NCI-H2081 treated with DMSO at 0.1 percent for 48 hours (cell line): ENCODE measurements around the gene MPEG1.

ENCODE experiments used
- DNase-seq: peaks from one replicate; lab custom pipeline; 2025; lab: John Stamatoyannopoulos, UW

MPEG1 gene

DNA sequence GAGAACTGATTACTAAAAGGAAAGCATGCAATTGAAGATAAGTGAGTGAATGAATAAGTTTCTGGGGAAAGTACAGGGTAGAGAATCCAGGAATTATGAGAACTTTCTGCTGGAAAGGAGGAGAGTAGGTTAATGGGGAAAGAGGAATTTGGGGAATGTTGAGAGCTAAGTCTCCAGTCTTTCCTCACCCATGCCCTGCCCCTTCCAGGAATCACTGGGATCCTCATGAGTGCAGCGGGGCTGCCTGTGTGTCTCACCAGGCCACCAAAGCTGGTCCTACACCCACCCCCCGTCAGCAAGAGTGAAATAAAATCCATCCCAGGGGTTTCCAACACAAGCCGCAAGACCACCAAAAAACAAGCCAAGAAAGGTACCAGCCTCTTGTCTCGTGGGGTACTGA, 23.8 kb downstream of the MPEG1 start:
- no peak for DNase-seq

DNA sequence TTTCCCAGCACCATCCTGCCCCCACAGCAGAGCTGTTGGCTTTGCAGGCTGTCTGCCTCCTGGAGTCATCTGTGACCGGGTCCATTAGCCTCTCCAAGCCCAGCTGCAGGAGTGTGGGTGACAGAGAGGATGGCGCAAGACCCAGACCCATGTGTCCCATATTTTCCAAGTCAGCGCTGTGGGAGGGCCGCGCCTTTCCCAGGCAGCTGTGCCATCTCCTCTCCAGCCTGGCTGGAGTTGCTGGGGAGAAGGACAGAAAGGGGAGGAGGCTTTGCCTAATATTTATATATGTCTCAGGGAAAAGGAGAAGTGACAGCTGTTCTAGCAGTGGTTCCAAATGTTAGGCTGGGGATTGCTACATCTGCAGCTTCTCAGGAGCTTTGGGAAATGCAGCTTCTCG, 25.1 kb downstream of the MPEG1 start:
- no peak for DNase-seq

DNA sequence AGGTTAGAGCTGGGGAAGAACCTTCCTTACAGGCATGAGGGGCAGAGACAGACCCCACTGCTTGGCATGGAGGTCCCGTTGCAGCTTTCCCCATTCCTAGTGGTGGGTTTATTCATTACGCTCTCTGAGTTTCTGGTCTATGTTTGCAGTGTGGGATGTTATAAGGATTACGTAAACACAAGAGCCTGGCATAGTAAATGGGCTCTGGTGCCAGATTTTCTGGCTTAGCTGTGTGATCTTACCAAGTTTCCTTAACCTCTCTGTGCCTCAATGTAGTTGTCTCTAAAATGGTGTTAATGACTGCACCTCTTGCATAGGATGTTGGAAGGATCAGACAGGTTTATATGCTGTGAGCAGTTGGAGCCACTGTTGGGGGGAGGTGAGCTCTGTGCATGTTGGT, 25.7 kb downstream of the MPEG1 start:
- no peak for DNase-seq

DNA sequence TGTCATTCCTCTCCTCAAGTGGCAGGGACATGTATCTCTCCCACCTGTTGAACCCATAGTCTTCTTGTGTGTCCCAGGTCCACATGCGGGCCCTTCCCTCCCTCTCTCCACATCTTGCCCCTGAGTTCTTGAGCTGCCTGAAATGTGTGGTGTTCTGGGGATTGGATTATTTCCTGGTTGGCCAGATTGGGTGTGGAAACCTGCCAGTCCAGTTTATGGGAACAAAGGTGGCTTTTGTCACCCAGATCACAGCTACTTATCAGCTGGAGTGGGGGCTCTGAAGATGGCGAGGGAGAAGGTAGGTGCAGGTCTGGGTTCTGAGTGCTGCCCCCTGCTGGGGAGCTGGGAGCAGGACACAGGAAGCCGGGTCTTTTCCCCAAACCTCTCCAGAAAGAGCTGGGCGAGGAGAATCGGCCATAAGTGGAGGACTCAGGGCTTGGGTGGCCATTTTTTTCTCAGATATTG, 26.6 kb downstream of the MPEG1 start:
- no peak for DNase-seq

DNA sequence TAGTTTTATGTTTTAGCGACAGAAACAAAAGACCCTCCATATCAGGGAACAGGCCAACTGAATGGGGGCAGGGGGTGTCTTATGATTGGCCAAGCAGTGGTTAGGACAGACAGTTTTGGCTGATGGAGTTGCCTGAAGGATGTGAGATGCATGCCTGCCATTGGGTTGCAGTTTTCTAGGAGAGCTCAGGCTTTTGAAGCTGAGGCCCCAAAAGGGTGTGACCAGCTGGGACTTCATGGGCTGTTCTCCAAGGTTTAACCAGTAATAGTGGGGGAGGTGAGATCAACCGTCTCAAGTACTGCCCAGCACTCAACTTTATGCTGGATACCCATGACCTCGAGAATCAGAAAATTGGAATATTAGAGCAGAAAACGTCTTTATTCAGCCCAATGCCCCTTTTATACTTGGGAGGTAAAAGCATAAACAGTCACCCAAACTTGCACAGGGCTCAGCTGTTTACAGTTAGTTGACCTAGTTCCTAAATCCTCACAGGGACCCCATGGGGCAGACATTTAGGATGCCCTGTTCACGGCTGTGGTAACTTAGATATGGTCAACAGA, 27.3 kb downstream of the MPEG1 start:
- no peak for DNase-seq

DNA sequence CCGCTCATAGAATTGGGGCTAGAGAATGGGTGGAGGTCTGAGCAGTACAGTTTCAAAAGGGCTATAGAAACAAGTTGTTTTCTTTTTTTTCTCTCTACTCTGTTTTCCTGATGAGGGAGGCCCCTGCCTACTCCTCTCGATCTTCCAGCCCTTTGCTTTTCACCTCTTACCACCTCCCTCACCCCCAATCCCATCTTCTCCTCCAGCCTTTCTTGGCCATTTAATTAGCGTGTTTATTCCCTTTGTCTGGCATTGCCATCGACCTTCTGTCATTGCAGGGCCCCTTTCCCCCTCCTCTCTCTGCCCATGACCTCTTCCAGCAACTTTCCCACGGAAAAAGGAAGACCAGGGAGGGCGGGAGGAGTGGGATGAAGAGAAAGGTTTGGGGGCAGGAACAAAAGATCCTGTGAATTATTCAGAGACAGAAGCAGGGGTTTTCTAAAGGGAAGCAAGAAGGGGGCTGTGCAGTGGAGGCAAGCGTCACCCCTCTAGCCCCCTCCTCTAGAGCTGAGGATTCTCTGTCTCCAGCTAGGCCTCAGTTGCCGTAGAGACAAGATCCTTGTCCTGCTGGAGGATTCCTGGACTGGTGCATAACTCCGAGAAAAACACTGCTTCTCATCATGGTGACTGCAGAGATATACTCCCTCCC, 27.9 kb downstream of the MPEG1 start:
- DNase-seq: no peak

DNA sequence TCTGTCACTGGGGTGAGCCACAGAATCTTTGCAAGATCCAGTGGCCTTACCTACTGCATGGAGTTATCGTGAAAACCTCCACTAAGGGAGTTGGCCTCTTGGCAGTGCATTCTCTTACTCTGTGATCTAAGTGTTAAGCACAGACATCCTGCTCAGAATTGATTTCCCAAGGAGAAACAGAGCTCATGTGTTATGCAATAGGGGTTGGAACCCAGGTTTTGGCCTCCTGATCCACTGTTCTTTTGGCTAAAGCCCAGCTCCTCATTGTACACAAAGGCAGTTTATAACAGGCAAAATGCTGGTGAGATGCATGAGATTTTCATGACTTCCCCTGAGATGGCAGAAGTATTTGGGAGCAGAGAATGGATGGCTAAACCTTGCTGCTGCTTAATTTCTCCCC, 29.0 kb downstream of the MPEG1 start:
- no peak for DNase-seq

DNA sequence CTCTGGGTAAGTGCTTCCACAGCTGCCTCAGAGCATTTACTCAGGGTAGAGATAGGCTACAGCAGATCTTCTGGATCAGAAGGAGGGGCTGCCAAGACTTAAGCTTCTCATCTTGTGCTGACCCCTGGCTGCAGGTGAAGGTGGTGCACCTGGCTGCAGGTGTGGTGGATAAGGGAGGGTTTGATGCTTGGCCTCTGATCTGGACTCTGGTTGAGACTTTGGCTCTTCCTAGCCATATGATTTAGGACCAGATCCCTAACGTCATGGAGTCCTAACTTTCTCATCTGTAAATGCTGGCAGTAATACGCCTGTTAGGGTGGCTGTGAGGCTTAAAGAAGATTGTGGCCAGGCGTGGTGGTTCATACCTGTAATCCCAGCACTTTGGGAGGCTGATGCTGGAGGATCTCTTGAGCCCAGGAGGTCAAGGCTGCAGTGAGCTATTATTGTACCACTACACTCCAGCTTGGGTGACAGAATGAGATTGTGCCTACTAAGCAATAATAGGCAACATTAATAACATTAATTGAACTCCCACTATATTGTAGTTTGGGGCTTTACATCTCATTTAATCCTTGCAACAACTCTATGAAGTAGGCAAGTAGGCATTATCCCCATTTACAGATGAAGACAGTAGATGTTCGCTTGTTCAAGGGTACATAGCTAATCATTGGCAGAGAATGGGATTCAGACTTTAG, 30.1 kb downstream of the MPEG1 start:
- no peak for DNase-seq

DNA sequence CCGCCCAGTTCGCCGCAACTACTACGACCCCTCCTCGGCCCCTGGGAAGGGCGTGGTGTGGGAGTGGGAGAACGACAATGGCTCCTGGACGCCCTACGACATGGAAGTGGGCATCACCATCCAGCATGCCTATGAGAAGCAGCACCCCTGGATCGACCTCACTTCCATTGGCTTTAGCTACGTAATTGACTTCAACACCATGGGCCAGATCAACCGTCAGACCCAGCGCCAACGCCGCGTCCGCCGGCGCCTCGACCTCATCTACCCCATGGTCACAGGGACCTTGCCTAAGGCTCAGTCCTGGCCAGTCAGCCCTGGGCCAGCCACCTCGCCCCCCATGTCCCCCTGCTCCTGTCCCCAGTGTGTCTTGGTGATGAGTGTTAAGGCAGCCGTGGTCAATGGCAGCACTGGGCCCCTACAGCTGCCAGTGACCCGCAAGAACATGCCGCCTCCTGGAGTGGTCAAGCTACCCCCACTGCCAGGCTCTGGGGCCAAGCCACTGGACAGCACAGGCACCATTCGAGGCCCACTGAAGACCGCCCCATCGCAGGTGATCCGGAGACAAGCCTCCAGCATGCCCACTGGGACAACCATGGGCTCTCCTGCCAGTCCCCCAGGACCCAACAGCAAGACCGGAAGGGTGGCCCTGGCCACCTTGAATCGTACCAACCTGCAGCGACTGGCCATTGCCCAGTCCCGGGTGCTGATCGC, 30.8 kb downstream of the MPEG1 start:
- DNase-seq: no peak

DNA sequence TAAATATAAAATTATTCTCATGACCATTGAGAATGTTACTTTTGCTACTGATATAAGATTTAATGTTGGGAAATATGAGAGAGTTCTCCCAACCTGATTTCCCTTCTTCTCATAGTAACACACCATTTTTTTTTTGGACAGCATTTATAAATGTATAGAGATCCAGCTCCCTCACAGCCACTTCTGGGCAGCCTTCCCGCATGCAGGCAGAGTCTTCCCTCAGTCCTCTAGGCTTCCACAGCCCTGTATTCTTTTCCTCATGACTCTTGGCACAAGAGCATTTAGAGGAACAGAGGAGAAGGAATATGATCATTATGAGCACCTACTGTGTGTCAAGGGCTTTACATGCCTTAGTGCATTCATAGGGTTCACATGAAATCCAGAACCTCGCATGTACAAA, 31.8 kb downstream of the MPEG1 start:
- DNase-seq: no peak

DNA sequence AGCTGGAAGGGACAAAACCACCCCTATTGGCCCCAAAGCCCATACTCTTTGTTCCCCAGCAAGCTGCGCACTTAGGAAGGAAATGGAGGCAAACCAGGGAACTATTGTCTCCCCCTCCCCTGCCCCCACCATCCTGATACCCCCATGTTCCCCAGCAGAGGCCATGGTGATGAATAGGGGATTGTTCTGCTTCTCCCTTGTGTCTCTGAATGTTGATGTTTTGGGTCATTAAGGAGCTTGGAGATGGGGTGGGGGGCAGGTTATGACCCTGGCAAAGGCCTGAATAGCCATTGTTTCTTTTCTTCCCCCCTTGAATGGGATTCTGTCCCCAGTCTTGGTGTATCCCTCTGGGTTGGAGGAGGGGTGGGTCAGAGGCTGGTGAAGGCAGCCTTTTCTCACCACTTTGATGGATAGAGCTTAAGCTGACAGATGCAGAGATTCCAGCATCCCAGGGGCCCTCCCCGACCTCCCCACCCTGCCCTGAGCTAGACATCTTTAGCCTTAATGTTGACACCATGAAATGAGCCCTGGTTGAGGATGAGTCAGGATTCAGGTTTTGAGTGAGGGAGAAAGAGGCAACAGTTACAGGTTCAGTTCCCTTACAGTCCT, 32.5 kb downstream of the MPEG1 start:
- no peak for DNase-seq

DNA sequence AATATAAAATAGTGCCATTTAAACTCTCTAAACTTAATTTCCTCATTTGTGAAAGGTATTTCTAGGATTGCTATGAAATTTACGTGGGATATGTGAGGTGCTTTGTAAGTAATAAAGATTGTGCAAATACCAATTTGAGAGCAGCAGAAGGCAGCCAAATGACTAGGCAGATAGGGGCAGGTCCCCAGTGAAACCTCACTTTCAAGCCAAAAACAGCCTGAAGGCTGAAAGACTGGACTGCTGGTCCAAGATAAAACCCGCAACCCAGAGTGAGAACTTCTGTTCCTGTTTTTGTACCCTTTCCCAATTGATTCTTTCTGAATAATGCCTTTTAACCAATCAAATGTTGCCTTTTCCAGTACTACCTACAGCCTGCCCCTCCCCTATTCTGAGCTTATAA, 33.6 kb downstream of the MPEG1 start:
- no peak for DNase-seq

DNA sequence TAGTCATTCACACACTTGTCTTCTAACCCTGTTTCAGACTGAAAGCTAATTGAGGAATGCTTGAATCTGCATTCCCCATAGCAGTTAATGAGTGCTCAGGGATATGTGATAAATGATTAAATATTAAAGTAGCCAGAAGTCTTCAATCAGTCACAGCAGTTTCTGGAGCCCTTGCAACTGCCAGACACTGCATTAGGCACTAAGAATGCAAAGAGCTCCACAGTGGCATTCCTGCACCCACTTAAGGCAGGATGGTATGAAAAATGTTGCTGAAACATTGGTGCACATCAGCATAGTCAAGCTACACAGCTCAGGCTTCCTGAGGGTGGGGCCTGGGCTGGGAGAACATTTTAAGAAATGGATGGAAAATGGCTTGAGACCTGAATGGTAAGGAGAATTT, 34.3 kb downstream of the MPEG1 start:
- DNase-seq: no peak

DNA sequence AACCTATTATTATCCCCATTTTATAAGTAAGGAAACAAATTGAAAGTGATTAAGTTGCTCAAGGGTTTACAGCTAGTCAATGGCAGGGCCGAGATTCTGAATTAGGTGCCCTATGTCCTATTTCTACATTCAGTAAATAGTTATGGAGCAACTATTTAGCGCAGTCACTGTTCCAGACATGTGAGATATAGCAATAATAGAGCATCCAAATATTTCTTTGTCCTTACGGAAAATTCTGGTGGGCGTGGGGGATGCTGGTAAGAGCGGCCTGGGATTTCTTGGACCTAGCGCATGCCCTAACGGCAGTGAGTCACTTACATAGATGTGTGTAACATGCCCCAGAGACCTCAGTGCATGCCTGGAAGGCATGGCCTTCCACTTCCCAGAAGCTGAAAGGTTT, 36.4 kb downstream of the MPEG1 start:
- DNase-seq: no peak

DNA sequence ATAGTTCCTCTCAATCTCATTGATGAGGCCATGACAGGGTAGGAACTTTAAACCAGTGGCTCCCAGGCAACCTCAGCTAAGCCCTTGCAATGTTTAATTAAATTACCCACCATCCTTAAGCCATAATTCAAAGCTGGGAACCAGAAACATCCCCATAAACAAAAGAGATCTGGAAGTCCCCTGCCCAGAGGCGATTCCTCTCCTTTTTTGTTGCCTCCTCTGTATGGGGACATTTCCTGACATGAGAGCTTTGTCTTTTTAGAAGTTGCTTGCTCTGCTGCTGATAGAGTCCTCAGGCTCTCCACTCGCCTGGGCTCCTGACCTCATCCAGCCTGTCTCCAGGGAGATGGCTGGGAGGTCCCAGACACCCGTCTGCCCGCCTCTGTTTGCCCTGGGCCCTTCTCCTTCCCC, 37.6 kb downstream of the MPEG1 start:
- DNase-seq: no peak

DNA sequence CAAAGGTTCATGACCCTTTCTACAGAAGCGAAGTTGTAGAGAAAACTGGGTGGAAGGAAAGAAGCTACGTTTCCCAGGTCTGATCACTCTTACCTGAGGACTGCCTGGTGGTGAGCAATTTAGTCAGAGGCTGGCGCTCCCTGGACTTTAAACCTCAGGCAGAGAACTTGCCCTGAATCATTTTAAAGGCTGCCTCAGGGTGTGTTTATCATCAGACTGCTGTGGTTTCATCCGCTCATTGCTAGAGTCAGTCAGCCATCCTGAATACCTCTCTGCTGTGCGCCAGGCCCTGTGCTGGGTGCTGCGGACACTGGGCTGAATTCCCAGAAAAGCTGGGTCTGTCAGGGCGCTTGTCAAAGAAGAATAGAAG, 38.1 kb downstream of the MPEG1 start:
- no peak for DNase-seq

DNA sequence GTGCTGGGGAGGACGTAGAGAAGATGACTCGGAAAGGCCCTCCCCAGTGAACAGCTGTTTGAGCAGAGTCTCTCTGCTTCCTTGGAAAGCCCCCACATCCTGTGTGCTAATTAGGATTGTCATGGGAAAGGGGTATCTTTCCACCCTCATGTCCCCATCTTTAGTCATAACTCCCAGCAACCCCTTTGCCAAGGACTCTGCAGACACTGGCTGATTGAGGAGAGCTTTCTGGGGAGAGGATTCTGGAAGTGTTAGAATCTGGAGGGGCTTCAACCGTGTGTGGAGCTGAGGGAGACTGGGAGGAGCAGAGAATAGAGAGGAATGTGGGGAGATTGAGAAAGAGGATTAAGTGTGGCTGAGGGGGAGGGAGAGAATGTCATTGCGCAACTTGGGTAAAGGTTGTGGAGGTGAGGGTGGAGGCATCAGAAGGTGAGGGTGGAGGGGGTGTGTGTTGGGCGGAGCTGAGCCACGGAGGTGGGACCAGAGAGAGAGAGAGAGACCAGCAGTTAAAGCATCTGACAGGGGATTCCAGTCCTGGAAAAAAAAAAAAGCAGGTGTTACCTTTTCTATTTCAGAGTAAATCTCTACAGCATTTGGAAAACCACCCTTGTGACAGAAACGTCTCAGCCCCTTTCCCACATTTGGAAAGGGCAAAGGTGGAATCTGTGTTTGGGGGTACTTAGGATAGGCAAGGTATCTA, 38.6 kb downstream of the MPEG1 start:
- no peak for DNase-seq

DNA sequence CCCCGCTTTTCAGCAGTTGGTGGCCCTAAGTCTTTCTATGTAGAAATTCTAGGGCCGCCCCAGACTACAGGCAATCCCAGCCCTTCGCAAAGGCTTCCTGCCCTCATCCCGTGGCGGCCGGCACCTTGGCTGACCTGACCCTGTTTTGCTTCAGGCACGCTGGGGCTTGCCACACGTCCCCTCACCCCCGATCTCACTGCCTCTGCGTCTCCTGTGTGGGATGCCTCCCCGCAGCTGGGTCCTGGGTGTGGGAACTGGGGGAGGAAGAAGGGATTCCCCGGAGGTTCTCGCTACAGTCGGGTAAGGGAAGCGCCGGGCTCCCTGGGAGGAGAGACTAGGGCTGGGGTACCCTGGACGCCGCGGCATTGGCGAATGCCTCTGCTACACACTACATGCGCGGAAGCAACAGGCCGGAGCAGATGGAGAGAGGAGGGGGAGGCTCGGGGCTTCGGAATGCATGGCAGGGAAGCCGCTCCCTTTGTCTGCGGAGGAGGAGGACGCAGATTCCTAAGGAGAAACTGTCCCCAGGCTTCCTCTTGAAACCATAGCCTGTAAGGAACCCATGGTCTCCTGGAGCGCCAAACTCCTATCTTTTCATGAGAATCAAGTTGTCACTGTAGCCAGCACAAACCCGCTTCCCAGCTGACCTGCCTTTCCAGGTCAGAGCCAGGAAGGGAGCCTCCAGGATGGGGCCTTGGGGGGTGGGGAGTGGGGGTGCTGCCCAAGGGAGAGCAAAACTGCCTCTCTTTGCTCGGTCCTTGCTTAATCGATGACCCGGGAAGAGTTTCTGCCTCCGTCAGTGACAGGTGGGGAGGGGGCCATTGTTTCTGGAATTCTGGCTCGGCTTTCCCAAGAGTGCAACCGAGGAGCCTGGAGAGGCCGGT, 39.4 kb downstream of the MPEG1 start:
- no peak for DNase-seq

DNA sequence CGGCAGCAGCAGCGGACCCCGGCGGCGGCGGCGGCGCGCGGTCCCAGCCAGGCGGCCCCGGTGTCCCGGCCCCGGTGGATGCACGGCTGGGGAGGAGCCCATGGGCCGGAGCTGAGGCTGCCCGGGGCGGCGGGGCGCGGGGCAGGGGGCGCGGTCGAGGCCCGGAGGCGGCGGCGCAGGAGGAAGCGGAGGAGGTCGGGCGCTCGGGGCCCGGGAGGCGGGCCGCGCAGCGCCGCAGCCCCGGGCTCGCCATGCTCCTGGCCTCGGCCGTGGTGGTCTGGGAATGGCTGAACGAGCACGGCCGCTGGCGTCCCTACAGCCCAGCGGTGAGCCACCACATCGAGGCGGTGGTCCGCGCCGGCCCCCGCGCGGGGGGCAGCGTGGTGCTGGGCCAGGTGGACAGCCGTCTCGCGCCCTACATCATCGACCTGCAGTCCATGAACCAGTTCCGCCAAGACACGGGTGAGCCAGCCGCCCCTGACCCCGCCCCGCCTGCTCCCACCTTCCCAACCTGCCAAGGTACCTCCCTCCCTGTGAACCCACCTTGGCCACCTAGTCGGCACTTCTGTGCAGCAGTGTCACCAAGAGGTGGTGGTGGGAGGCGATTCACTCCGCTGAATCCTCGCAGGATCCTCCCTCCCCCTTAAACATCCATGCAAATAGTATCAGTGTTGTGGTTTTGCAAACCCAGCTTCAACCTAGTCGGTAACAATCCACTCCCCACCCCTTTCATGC, 40.2 kb downstream of the MPEG1 start:
- DNase-seq: no peak
